HL-60 (cell line): Measurements from ENCODE around the gene ACP7.

Experiments used
- DNase-seq, 2 experiments: peaks; one replicate each; pipeline ENCODE4 v3.0.0-alpha.2; 2010 to 2020; ENCODE audit warnings: low read depth in 1 of 2, low spot score in 1 of 2
- H3K27ac ChIP-seq: fragments of 250-450 bp; sonication (Bioruptor Pico); replicated peaks from 2 replicates; pipeline ENCODE4 v1.5.1; 2020; ENCODE audit warnings: mild to moderate bottlenecking, moderate library complexity
- H3K27me3 ChIP-seq: fragments of 250-450 bp; sonication (Bioruptor Pico); 2 replicates; pipeline ENCODE4 v1.5.1; 2021; ENCODE audit warnings: mild to moderate bottlenecking, moderate library complexity; ENCODE audit not compliant: insufficient read depth, poor library complexity, severe bottlenecking
- H3K4me3 ChIP-seq: replicated peaks from 2 replicates; pipeline ENCODE4 v1.5.1; 2011; ENCODE audit warnings: mild to moderate bottlenecking, control low read depth, low read length; ENCODE audit not compliant: insufficient read depth
- GABPA ChIP-seq: IDR thresholded peaks from 2 replicates; pipeline ENCODE4 v1.6.1; 2012; ENCODE audit warnings: low read depth
- POLR2AphosphoS5 ChIP-seq: IDR thresholded peaks from 2 replicates; pipeline ENCODE4 v1.6.1; 2012; ENCODE audit warnings: low read depth
- SPI1 ChIP-seq: IDR thresholded peaks from 2 replicates; pipeline ENCODE4 v1.6.1; 2012; ENCODE audit warnings: low read depth, mild to moderate bottlenecking, borderline replicate concordance
- TF ChIP-seq, protein P1 (sequence below): IDR thresholded peaks from one replicate; pipeline ENCODE4 v1.5.1; 2011; ENCODE audit warnings: low read length, control low read depth, inconsistent platforms; ENCODE audit not compliant: insufficient read depth
- TF ChIP-seq, protein P2 (sequence below): IDR thresholded peaks from 2 replicates; pipeline ENCODE4 v1.6.1; 2012; ENCODE audit warnings: low read depth; ENCODE audit not compliant: insufficient replicate concordance

The ACP7 gene

DNA sequence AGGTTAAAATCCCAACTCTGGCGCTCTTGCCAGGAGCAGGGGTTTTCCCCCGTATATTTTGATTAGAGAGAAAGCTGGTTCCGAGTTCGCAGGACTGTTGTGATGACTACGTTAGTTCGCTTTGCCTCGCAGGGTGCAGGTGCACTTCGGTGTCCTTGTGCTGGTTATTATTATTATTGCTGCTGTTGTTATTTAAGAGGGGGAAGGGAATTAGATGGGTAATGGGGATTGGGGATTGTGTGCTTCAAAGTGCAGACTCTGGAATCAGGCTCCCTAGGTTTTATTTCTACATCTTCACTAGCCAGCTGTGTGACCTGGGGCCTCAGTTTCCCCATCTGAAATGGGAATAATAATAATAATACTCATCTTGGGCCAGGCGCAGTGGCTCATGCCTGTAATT is 15.2 kb downstream of the ACP7 start:
- TF ChIP-seq GABPA (no peak), SPI1 (no peak), POLR2AphosphoS5 (no peak)
- TF ChIP-seq, protein P1, sequence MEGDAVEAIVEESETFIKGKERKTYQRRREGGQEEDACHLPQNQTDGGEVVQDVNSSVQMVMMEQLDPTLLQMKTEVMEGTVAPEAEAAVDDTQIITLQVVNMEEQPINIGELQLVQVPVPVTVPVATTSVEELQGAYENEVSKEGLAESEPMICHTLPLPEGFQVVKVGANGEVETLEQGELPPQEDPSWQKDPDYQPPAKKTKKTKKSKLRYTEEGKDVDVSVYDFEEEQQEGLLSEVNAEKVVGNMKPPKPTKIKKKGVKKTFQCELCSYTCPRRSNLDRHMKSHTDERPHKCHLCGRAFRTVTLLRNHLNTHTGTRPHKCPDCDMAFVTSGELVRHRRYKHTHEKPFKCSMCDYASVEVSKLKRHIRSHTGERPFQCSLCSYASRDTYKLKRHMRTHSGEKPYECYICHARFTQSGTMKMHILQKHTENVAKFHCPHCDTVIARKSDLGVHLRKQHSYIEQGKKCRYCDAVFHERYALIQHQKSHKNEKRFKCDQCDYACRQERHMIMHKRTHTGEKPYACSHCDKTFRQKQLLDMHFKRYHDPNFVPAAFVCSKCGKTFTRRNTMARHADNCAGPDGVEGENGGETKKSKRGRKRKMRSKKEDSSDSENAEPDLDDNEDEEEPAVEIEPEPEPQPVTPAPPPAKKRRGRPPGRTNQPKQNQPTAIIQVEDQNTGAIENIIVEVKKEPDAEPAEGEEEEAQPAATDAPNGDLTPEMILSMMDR, result no peak
- TF ChIP-seq, protein P2, sequence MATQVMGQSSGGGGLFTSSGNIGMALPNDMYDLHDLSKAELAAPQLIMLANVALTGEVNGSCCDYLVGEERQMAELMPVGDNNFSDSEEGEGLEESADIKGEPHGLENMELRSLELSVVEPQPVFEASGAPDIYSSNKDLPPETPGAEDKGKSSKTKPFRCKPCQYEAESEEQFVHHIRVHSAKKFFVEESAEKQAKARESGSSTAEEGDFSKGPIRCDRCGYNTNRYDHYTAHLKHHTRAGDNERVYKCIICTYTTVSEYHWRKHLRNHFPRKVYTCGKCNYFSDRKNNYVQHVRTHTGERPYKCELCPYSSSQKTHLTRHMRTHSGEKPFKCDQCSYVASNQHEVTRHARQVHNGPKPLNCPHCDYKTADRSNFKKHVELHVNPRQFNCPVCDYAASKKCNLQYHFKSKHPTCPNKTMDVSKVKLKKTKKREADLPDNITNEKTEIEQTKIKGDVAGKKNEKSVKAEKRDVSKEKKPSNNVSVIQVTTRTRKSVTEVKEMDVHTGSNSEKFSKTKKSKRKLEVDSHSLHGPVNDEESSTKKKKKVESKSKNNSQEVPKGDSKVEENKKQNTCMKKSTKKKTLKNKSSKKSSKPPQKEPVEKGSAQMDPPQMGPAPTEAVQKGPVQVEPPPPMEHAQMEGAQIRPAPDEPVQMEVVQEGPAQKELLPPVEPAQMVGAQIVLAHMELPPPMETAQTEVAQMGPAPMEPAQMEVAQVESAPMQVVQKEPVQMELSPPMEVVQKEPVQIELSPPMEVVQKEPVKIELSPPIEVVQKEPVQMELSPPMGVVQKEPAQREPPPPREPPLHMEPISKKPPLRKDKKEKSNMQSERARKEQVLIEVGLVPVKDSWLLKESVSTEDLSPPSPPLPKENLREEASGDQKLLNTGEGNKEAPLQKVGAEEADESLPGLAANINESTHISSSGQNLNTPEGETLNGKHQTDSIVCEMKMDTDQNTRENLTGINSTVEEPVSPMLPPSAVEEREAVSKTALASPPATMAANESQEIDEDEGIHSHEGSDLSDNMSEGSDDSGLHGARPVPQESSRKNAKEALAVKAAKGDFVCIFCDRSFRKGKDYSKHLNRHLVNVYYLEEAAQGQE, result no peak
- Histone ChIP-seq H3K4me3 (no peak overlapping the region), H3K27me3 (peaks cover 3% of the 10 kb centered on the region), H3K27ac (no peak overlapping the region)
- no peak for DNase-seq

DNA sequence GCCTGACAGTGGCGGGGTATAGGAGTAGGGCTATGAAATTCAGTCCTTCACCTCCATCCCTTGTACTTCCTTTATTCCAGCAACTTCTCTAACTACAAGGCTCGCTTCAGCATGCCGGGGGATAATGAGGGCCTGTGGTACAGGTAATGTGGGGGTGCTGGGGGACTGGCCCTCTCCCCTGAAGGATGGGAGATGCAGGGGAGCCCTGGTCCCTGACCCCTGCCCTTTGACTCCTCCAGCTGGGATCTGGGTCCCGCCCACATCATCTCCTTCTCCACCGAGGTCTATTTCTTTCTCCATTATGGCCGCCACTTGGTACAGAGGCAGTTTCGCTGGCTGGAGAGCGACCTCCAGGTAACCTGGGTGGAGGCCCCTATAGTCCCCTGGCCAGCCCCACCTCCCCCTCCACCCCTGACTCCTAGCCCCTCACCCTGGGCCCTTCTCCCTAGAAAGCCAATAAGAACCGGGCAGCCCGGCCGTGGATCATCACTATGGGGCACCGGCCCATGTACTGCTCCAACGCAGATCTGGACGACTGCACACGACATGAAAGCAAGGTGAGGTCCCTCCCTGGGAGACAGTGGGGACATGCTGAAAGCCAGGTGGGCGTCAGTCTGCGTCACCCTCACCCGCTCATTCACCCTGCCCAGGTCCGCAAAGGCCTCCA is 16.5 kb downstream of the ACP7 start:
- no peak for TF ChIP-seq SPI1
- TF ChIP-seq, protein P1, result no peak
- no peak for TF ChIP-seq GABPA
- no peak for TF ChIP-seq POLR2AphosphoS5
- TF ChIP-seq, protein P2, result no peak
- Histone ChIP-seq H3K27ac (no peak overlapping the region), H3K4me3 (no peak overlapping the region)

DNA sequence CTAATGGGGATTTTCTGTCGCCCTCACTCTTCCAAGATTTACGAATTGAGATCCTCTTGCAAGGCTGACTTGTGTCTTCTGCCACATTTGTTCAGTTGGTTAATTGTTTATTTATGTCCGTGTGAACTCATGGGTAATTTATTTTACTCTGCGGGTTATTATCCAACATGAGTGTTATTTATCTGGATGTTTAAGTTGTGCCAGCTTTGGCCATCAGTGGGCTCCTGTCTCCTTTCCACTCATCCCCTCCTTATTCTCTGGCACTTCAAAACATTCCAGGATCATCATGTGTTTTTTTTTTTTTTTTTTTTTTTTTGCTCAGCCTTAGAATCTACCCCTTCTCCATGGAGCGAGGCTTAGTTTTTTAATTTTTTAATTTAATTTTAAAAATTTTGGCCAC is 19.0 kb downstream of the ACP7 start:
- DNase-seq, result no peak
- Histone ChIP-seq H3K27me3 (peaks cover 3% of the 10 kb centered on the region), H3K4me3 (no peak overlapping the region), H3K27ac (no peak overlapping the region)
- TF ChIP-seq, protein P2, result no peak
- TF ChIP-seq POLR2AphosphoS5, result no peak
- TF ChIP-seq, protein P1, result no peak
- TF ChIP-seq GABPA, result no peak

More for the DNA sequence above, 16.5 kb downstream of the ACP7 start:
- DNase-seq, result no peak
- peaks cover 3% of the 10 kb centered on the region for H3K27me3 ChIP-seq
